Stomach (tissue), 9 donors: ENCODE measurements around the gene CDC7. TPM values are rescaled to one million over a fixed set of nuclear protein-coding genes. Genes with fewer than 3 reads are reported as not detected.
"Not testable (repeated sequence)": the region's sequence is repeated elsewhere in the genome, so short reads cannot be mapped to it uniquely, and the experiment has no call there.

Experiments
- DNase-seq, 2 donors: peaks; one replicate each; pipeline versions ENCODE4 v3.0.0 to v3.0.0-alpha.2; 2013 to 2019
- H3K27ac ChIP-seq, 5 donors: fragments of 200-600 bp in 4 of 5; sonication (generic) in 4 of 5; one replicate each; pipeline ENCODE4 v1.5.1; 2013 to 2019; ENCODE audit warnings: mild to moderate bottlenecking in 1 of 5, moderate library complexity in 1 of 5
- H3K27me3 ChIP-seq, 3 donors: fragments of 200-600 bp; sonication (generic); one replicate each; pipeline ENCODE4 v1.5.1; 2017 to 2019; ENCODE audit warnings: mixed run types in 1 of 3
- H3K36me3 ChIP-seq, 4 donors: fragments of 200-600 bp; sonication (generic); 1 replicate in 3 of 4; 2 replicates in 1 of 4; pipeline ENCODE4 v1.5.1; 2016 to 2019
- H3K4me1 ChIP-seq, 4 donors: fragments of 200-600 bp; sonication (generic); one replicate each; pipeline ENCODE4 v1.5.1; 2016 to 2019
- H3K4me3 ChIP-seq, 4 donors: fragments of 200-600 bp; sonication (generic) in 3 of 4; one replicate each; pipeline ENCODE4 v1.5.1; 2016 to 2019; ENCODE audit warnings: mild to moderate bottlenecking in 1 of 4
- H3K9me3 ChIP-seq, 4 donors: fragments of 200-600 bp; sonication (generic); one replicate each; pipeline ENCODE4 v1.5.1; 2016 to 2019
- CTCF ChIP-seq, 7 experiments: fragments of 450-650 bp in 4 of 7; fragments of 200-600 bp in 3 of 7; sonication (generic) in 3 of 7; IDR thresholded peaks; one replicate each; pipeline ENCODE4 v1.5.1; 2016 to 2019; ENCODE audit warnings: antibody characterized with exemption in 7 of 7, control low read depth in 2 of 7, mild to moderate bottlenecking in 1 of 7
- EP300 ChIP-seq: sonication (generic); formaldehyde crosslinking; IDR thresholded peaks from one replicate; pipeline ENCODE4 v1.6.1; 2017; ENCODE audit warnings: antibody characterized with exemption
- POLR2A ChIP-seq, 4 donors: fragments of 450-650 bp; IDR thresholded peaks; one replicate each; pipeline ENCODE4 v1.6.1; 2016; ENCODE audit warnings: antibody characterized with exemption in 4 of 4, control low read depth in 2 of 4, mild to moderate bottlenecking in 1 of 4, moderate library complexity in 1 of 4
- POLR2AphosphoS5 ChIP-seq, 3 donors: sonication (generic); formaldehyde crosslinking; IDR thresholded peaks; one replicate each; pipeline ENCODE4 v1.6.1; 2016; ENCODE audit warnings: antibody characterized with exemption in 3 of 3
- WGBS, 5 donors: extraction: QIAGEN DNeasy Blood & Tissue Kit in 3 of 5; methylation state at CpG; one replicate each; pipeline versions ENCODE4 v1.1.5 to v1.1.7; 2013 to 2018; 5-methylcytosine and 5-hydroxymethylcytosine counted together
- intact Hi-C: fragments of 100-400 bp; cut with DNase I; formaldehyde crosslinking; loops from one replicate; pipeline ENCODE4 v1.15.1; 2023; ENCODE audit warnings: low total_unique reads
- polyA plus RNA-seq, 3 donors: library from polyadenylated mRNA; stranded (reverse); fragments of 200-250 nt; gene quantifications; one replicate each; pipeline ENCODE4 v1.2.3, GENCODE V29; 2013
- total RNA-seq, 5 donors: library from RNA; depleted of rRNA; stranded (reverse); fragments of >200 nt; gene quantifications; one replicate each; pipeline versions ENCODE4 v1.1.0 to v1.2.3, GENCODE V29; 2014 to 2016
- donor health status: healthy with polysubstance abuse.
- donor health status: Bipolar disorder and iron deficiency.
- donor health status: healthy.

Gene CDC7
- total and polyA plus RNA-seq, 8 donors, result 1.3 to 6.6 (median 2.1) TPM; not detected in 1

GRCh38 chr1:91513160-91513559 lies 12.5 kb downstream of the CDC7 start:
- no peaks in the 10 kb centered on the region for H3K27me3 ChIP-seq
- 45 to 73% (median 62%) methylated on average over 2 of the region's 2 CpGs for WGBS, 5 donors
- DNase-seq, result no peak
- TF ChIP-seq CTCF (IDR thresholded peaks at IDR 0.05) (peak in 3 of 7 experiments; percentile 11 to 42 (median 27)), POLR2AphosphoS5 (IDR thresholded peaks at IDR 0.05) (no peak), EP300 (no peak), POLR2A (IDR thresholded peaks at IDR 0.05) (no peak)
- H3K27ac ChIP-seq, result no peak overlapping the region
- H3K4me3 ChIP-seq, result no peak overlapping the region
- no peaks in the 10 kb centered on the region for H3K9me3 ChIP-seq
- H3K4me1 ChIP-seq, result peaks cover 0 to 10% (median 0%) of the 10 kb centered on the region in 4 donors
- intact Hi-C loops, result loop anchor here (5.0 kb wide), 1 partner anchor 414 kb away; no protein-coding TSS in a partner anchor
- no peaks in the 10 kb centered on the region for H3K36me3 ChIP-seq

- no peaks in the 10 kb centered on the region for H3K27me3 ChIP-seq
- H3K36me3 ChIP-seq, result no peaks in the 10 kb centered on the region
- no peak overlapping the region for H3K4me3 ChIP-seq
- no peak for DNase-seq
- intact Hi-C loops, result loop anchor here (5.0 kb wide), 1 partner anchor 414 kb away; no protein-coding TSS in a partner anchor
- TF ChIP-seq POLR2AphosphoS5 (IDR thresholded peaks at IDR 0.05) (no peak), POLR2A (IDR thresholded peaks at IDR 0.05) (no peak), CTCF (IDR thresholded peaks at IDR 0.05) (no peak), EP300 (no peak)
- no peak overlapping the region for H3K27ac ChIP-seq
- peaks cover 0 to 10% (median 0%) of the 10 kb centered on the region in 4 donors for H3K4me1 ChIP-seq
- H3K9me3 ChIP-seq, result no peaks in the 10 kb centered on the region
- WGBS, 5 donors, result 83 to 97% (median 90%) methylated on average over 1 of the region's 1 CpG
Measured at GRCh38 chr1:91513706-91514105, 13.1 kb downstream of the CDC7 start.

- Histone ChIP-seq H3K27ac (no peak overlapping the region), H3K36me3 (no peaks in the 10 kb centered on the region), H3K27me3 (no peaks in the 10 kb centered on the region), H3K4me3 (no peak overlapping the region), H3K4me1 (peaks cover 0 to 10% (median 0%) of the 10 kb centered on the region in 4 donors), H3K9me3 (no peaks in the 10 kb centered on the region)
- TF ChIP-seq CTCF (IDR thresholded peaks at IDR 0.05) (no peak), POLR2AphosphoS5 (IDR thresholded peaks at IDR 0.05) (no peak)
- intact Hi-C loops, result no loop called here
- WGBS, 5 donors, result 92 to 95% (median 93%) methylated on average over 3 of the region's 3 CpGs
- DNase-seq, result no peak
Measured at GRCh38 chr1:91515994-91516393, 15.3 kb downstream of the CDC7 start.

- DNase-seq, H3K36me3 ChIP-seq, intact Hi-C loops, H3K4me3 ChIP-seq, H3K27me3 ChIP-seq, H3K27ac ChIP-seq, H3K9me3 ChIP-seq: not testable (repeated sequence)
- 88 to 94% (median 94%) methylated on average over 7 of the region's 7 CpGs for WGBS, 5 donors
- peaks cover 0 to 10% (median 0%) of the 10 kb centered on the region in 4 donors for H3K4me1 ChIP-seq
Measured at GRCh38 chr1:91516605-91517004, 16.0 kb downstream of the CDC7 start.

- DNase-seq, H3K9me3 ChIP-seq, H3K4me3 ChIP-seq, H3K4me1 ChIP-seq, H3K27me3 ChIP-seq, H3K27ac ChIP-seq, intact Hi-C loops, H3K36me3 ChIP-seq: not testable (repeated sequence)
- WGBS, 5 donors, result 61 to 85% (median 72%) methylated on average over 2 of the region's 2 CpGs
Measured at GRCh38 chr1:91519167-91519566, 18.5 kb downstream of the CDC7 start.
